HL-60 (cell line): Measurements from ENCODE around the gene HOXC5.

Experiments
- DNase-seq, 2 experiments: peaks; one replicate each; pipeline ENCODE4 v3.0.0-alpha.2; 2010 to 2020; ENCODE audit warnings: low read depth in 1 of 2, low spot score in 1 of 2
- H3K27ac ChIP-seq: fragments of 250-450 bp; sonication (Bioruptor Pico); replicated peaks from 2 replicates; pipeline ENCODE4 v1.5.1; 2020; ENCODE audit warnings: mild to moderate bottlenecking, moderate library complexity
- H3K27me3 ChIP-seq: fragments of 250-450 bp; sonication (Bioruptor Pico); 2 replicates; pipeline ENCODE4 v1.5.1; 2021; ENCODE audit warnings: mild to moderate bottlenecking, moderate library complexity; ENCODE audit not compliant: insufficient read depth, poor library complexity, severe bottlenecking
- H3K4me3 ChIP-seq: replicated peaks from 2 replicates; pipeline ENCODE4 v1.5.1; 2011; ENCODE audit warnings: mild to moderate bottlenecking, control low read depth, low read length; ENCODE audit not compliant: insufficient read depth
- GABPA ChIP-seq: IDR thresholded peaks from 2 replicates; pipeline ENCODE4 v1.6.1; 2012; ENCODE audit warnings: low read depth
- POLR2AphosphoS5 ChIP-seq: IDR thresholded peaks from 2 replicates; pipeline ENCODE4 v1.6.1; 2012; ENCODE audit warnings: low read depth
- REST ChIP-seq: IDR thresholded peaks from 2 replicates; pipeline ENCODE4 v1.6.1; 2012; ENCODE audit warnings: low read depth; ENCODE audit not compliant: insufficient replicate concordance
- SPI1 ChIP-seq: IDR thresholded peaks from 2 replicates; pipeline ENCODE4 v1.6.1; 2012; ENCODE audit warnings: low read depth, mild to moderate bottlenecking, borderline replicate concordance
- TF ChIP-seq, protein P1 (sequence below): IDR thresholded peaks from one replicate; pipeline ENCODE4 v1.5.1; 2011; ENCODE audit warnings: low read length, control low read depth, inconsistent platforms; ENCODE audit not compliant: insufficient read depth

HOXC5 gene

DNA sequence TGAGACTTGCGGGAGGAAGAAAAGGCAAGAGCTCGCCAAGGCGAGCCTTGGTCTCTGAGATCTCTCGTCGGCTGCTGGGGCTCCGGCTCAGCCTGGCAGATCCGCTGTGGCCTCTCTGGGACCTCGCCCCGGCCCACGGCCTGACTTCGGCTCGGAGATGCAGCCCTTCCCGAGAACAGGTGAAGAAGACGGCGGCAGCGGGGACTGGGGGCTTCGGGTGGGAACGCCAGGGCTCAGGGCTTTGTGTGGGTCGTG lies 38.9 kb upstream of the HOXC5 start:
- no peak for DNase-seq
- H3K27me3 ChIP-seq: peaks cover 97% of the 10 kb centered on the region
- no peak for TF ChIP-seq SPI1
- TF ChIP-seq GABPA: no peak
- no peak for TF ChIP-seq REST
- no peak for TF ChIP-seq POLR2AphosphoS5
- TF ChIP-seq, protein P1, sequence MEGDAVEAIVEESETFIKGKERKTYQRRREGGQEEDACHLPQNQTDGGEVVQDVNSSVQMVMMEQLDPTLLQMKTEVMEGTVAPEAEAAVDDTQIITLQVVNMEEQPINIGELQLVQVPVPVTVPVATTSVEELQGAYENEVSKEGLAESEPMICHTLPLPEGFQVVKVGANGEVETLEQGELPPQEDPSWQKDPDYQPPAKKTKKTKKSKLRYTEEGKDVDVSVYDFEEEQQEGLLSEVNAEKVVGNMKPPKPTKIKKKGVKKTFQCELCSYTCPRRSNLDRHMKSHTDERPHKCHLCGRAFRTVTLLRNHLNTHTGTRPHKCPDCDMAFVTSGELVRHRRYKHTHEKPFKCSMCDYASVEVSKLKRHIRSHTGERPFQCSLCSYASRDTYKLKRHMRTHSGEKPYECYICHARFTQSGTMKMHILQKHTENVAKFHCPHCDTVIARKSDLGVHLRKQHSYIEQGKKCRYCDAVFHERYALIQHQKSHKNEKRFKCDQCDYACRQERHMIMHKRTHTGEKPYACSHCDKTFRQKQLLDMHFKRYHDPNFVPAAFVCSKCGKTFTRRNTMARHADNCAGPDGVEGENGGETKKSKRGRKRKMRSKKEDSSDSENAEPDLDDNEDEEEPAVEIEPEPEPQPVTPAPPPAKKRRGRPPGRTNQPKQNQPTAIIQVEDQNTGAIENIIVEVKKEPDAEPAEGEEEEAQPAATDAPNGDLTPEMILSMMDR: no peak
- no peak overlapping the region for H3K27ac ChIP-seq
- H3K4me3 ChIP-seq: no peak overlapping the region

- no peak for DNase-seq
- no peak for TF ChIP-seq GABPA
- no peak for TF ChIP-seq SPI1
- no peak for TF ChIP-seq POLR2AphosphoS5
- no peak for TF ChIP-seq REST
- TF ChIP-seq, protein P1: no peak
- H3K27ac ChIP-seq: no peak overlapping the region
- peaks cover 98% of the 10 kb centered on the region for H3K27me3 ChIP-seq
- no peak overlapping the region for H3K4me3 ChIP-seq
Measured at GRCh38 chr12:53994264-53995001, 38.4 kb upstream of the HOXC5 start.

DNA sequence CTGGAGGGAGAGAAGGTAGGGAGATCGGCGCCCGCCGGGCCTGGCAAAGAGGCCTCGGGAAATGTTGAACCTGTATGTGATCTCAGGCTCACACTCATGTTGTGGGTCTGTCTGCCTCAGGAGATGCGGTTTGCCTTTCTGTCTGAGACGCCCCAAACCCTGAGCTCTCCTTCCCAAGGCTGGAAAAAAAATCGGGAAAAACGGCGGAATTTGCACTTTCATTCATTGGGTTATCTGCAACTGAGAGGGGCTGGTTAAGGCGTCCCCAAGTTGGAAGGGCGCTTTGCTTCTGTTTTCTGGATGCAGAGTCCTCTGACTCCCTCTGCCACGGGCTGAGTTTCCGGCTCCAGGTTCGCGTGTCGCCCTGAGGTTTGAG lies 37.9 kb upstream of the HOXC5 start:
- no peak overlapping the region for H3K4me3 ChIP-seq
- TF ChIP-seq GABPA: no peak
- TF ChIP-seq SPI1: no peak
- TF ChIP-seq POLR2AphosphoS5: no peak
- TF ChIP-seq, protein P1: no peak
- TF ChIP-seq REST: no peak
- H3K27ac ChIP-seq: no peak overlapping the region
- DNase-seq: no peak
- H3K27me3 ChIP-seq: peaks cover 97% of the 10 kb centered on the region
